K562 (cell line): ENCODE data around the gene MPL. TPM values are rescaled to one million over a fixed set of nuclear protein-coding genes. Genes with fewer than 3 reads are reported as not detected.

Source experiments
- C11orf30 ChIP-seq: fragments of 450-650 bp; IDR thresholded peaks from 2 replicates; pipeline ENCODE4 v1.6.1; 2016; ENCODE audit warnings: low read depth, mild to moderate bottlenecking
- CBFA2T3 ChIP-seq: fragments of 450-650 bp; IDR thresholded peaks from 2 replicates; pipeline ENCODE4 v1.6.1; 2017
- DNMT1 ChIP-seq: fragments of 450-650 bp; IDR thresholded peaks from 2 replicates; pipeline ENCODE4 v1.6.1; 2016; ENCODE audit warnings: antibody characterized with exemption, mild to moderate bottlenecking
- KLF10 ChIP-seq: fragments of 250-450 bp; sonication (Bioruptor Pico); IDR thresholded peaks from 2 replicates; pipeline ENCODE4 v1.6.1; 2021; ENCODE audit warnings: matching md5 sums
- LARP7 ChIP-seq: fragments of 450-650 bp; IDR thresholded peaks from 2 replicates; pipeline ENCODE4 v1.6.1; 2016
- MEF2D ChIP-seq: conservative IDR thresholded peaks from 2 replicates; pipeline ENCODE4 v1.6.1; 2016; ENCODE audit warnings: low read depth, missing genetic modification characterization, missing compliant biosample characterization
- NFE2L1 ChIP-seq: fragments of 450-650 bp; IDR thresholded peaks from 2 replicates; pipeline ENCODE4 v1.6.1; 2016; ENCODE audit warnings: missing genetic modification characterization, low read depth, mild to moderate bottlenecking, missing compliant biosample characterization, moderate library complexity, borderline replicate concordance
- NFXL1 ChIP-seq: fragments of 450-650 bp; formaldehyde crosslinking; IDR thresholded peaks from 2 replicates; pipeline ENCODE4 v1.4.0; 2021; ENCODE audit warnings: mild to moderate bottlenecking
- NR2C1 ChIP-seq, 2 experiments: fragments of 450-650 bp; IDR thresholded peaks; 2 replicates each; pipeline ENCODE4 v1.6.1; 2017; ENCODE audit warnings: mild to moderate bottlenecking in 2 of 2, antibody characterized with exemption in 1 of 2, inconsistent platforms in 1 of 2, missing compliant biosample characterization in 1 of 2, missing genetic modification characterization in 1 of 2
- SIRT6 ChIP-seq: IDR thresholded peaks from one replicate; pipeline ENCODE4 v1.6.1; 2012; ENCODE audit warnings: low read depth, mild to moderate bottlenecking, control low read depth, inconsistent platforms, low read length, moderate library complexity
- TAF9B ChIP-seq: fragments of 450-650 bp; IDR thresholded peaks from 2 replicates; pipeline ENCODE4 v1.6.1; 2018; ENCODE audit warnings: mild to moderate bottlenecking; ENCODE audit not compliant: partially characterized antibody
- ZFP1 ChIP-seq: fragments of 450-650 bp; formaldehyde crosslinking; IDR thresholded peaks from 2 replicates; pipeline ENCODE4 v1.4.0; 2020; ENCODE audit warnings: mild to moderate bottlenecking, mixed read lengths
- ZNF668 ChIP-seq: fragments of 250-450 bp; sonication (Bioruptor Pico); IDR thresholded peaks from 2 replicates; pipeline ENCODE4 v1.8.0; 2022; ENCODE audit warnings: mild to moderate bottlenecking, inconsistent platforms
- ZNF77 ChIP-seq: fragments of 250-450 bp; sonication (Bioruptor Pico); IDR thresholded peaks from 2 replicates; pipeline ENCODE4 v1.5.0; 2020
- polyA plus RNA-seq, 8 experiments: library from polyadenylated mRNA; depleted of rRNA in 4 of 8; stranded (reverse) in 5 of 8; unstranded in 3 of 8; fragments of >200 nt; fragmentation: Nextera tagmentation in 2 of 8; fragmentation: Illumina TruSeq in 1 of 8; extraction: Ambion mirVana in 2 of 8; extraction: Trizol in 1 of 8; gene quantifications; 2 replicates each; pipeline versions ENCODE4 v1.2.1 to v1.2.3, GENCODE V29; 2011 to 2014; ENCODE audit warnings: inconsistent platforms in 1 of 8, missing spikeins in 1 of 8
- total RNA-seq, 7 experiments: library from RNA; depleted of rRNA in 6 of 7; stranded (reverse); fragments of >200 nt in 6 of 7; fragmentation: Illumina TruSeq in 2 of 7; extraction: Trizol in 2 of 7; gene quantifications; 2 replicates each; pipeline versions ENCODE4 v1.2.1 to v1.2.3, GENCODE V29; 2011 to 2021; ENCODE audit warnings: low replicate concordance in 1 of 7
- TF ChIP-seq, protein P1 (sequence below): fragments of 450-650 bp; IDR thresholded peaks from 2 replicates; pipeline ENCODE4 v1.7.0; 2016; ENCODE audit warnings: borderline replicate concordance
- TF ChIP-seq, protein P2 (sequence below): fragments of 450-650 bp; formaldehyde crosslinking; IDR thresholded peaks from 2 replicates; pipeline ENCODE4 v1.4.0; 2022; ENCODE audit warnings: mild to moderate bottlenecking, moderate library complexity
- TF ChIP-seq, protein P3 (sequence below): sonication (generic); formaldehyde crosslinking; IDR thresholded peaks from 2 replicates; pipeline ENCODE4 v1.8.1; 2023; ENCODE audit warnings: mild to moderate bottlenecking, missing genetic modification reagents
- TF ChIP-seq, protein P4 (sequence below), 2 experiments: IDR thresholded peaks; 2 replicates each; pipeline ENCODE4 v1.6.1; 2012; ENCODE audit warnings: improper control_type of control experiment in 2 of 2, low read depth in 2 of 2, low read length in 2 of 2, borderline replicate concordance in 1 of 2
- TF ChIP-seq, protein P5 (sequence below): fragments of 250-450 bp; sonication (Bioruptor Pico); IDR thresholded peaks from 2 replicates; pipeline ENCODE4 v1.9.0; 2021; ENCODE audit warnings: mild to moderate bottlenecking
- TF ChIP-seq, protein P6 (sequence below): sonication (generic); formaldehyde crosslinking; IDR thresholded peaks from 2 replicates; pipeline ENCODE4 v1.9.0; 2022; ENCODE audit warnings: mild to moderate bottlenecking, missing genetic modification reagents

Gene MPL
- total and polyA plus RNA-seq, 9 of the 15 experiments (the other 6 are each of a cell fraction or from before 2014, with no cell fraction given): not detected

DNA sequence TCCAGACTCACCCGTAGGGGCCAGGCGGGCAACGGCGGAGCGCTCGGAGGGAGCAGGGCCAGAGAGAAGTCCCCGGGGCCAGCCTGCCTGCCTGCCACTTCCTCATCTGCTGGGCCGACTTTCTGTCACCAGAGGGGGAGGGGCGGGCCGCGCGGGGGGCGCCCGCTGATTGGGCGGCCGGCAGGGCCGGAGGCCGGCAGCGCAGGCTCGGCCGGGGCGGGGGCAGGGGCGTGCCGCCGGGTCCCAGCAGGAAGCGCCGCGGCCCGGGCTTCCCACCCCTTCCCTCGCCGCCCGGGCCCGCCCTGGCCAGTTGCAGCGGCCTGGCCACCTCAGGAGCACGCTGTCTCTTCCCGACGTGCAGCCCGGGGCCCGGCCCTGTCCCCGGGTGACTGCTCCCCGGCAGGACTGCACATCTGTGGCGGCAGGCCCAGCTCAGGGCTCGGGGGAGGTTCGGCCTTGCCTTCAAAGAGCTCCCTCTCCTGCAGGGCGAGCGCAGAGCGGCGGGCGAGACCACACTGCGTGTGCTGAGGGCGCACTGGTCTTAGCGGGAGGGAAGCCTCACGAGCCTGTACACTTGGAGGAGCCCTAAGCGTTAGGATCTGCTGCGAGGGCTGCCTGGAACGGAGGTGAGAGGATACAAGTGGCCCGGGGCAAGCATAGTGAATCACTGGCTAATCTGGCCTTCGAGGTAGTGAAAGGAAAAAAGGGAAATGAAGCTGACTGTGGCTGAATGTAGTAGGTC, 30.5 kb downstream of the MPL start, which contains the start of gene ELOVL1 (continued):
- no peak for TF ChIP-seq CBFA2T3
- TF ChIP-seq, protein P1, sequence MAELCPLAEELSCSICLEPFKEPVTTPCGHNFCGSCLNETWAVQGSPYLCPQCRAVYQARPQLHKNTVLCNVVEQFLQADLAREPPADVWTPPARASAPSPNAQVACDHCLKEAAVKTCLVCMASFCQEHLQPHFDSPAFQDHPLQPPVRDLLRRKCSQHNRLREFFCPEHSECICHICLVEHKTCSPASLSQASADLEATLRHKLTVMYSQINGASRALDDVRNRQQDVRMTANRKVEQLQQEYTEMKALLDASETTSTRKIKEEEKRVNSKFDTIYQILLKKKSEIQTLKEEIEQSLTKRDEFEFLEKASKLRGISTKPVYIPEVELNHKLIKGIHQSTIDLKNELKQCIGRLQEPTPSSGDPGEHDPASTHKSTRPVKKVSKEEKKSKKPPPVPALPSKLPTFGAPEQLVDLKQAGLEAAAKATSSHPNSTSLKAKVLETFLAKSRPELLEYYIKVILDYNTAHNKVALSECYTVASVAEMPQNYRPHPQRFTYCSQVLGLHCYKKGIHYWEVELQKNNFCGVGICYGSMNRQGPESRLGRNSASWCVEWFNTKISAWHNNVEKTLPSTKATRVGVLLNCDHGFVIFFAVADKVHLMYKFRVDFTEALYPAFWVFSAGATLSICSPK: no peak
- TF ChIP-seq NFXL1: no peak
- no peak for TF ChIP-seq NR2C1 (IDR thresholded peaks at IDR 0.05)
- 0 out of 2 replicates have a peak, but pooled peaks have one; percentile 6 for TF ChIP-seq NR2C1 (tag; IDR thresholded peaks at IDR 0.05)
- TF ChIP-seq, protein P2, sequence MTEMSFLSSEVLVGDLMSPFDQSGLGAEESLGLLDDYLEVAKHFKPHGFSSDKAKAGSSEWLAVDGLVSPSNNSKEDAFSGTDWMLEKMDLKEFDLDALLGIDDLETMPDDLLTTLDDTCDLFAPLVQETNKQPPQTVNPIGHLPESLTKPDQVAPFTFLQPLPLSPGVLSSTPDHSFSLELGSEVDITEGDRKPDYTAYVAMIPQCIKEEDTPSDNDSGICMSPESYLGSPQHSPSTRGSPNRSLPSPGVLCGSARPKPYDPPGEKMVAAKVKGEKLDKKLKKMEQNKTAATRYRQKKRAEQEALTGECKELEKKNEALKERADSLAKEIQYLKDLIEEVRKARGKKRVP (CRISPR knock-in tag): 0 out of 2 replicates have a peak, but pooled peaks have one; percentile 62
- TF ChIP-seq, protein P3, sequence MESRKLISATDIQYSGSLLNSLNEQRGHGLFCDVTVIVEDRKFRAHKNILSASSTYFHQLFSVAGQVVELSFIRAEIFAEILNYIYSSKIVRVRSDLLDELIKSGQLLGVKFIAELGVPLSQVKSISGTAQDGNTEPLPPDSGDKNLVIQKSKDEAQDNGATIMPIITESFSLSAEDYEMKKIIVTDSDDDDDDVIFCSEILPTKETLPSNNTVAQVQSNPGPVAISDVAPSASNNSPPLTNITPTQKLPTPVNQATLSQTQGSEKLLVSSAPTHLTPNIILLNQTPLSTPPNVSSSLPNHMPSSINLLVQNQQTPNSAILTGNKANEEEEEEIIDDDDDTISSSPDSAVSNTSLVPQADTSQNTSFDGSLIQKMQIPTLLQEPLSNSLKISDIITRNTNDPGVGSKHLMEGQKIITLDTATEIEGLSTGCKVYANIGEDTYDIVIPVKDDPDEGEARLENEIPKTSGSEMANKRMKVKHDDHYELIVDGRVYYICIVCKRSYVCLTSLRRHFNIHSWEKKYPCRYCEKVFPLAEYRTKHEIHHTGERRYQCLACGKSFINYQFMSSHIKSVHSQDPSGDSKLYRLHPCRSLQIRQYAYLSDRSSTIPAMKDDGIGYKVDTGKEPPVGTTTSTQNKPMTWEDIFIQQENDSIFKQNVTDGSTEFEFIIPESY (CRISPR knock-in tag): peak; percentile 82; the same call in 1 of the 2 replicates
- TF ChIP-seq ZNF668 (CRISPR knock-in tag): no peak
- TF ChIP-seq DNMT1: no peak
- TF ChIP-seq C11orf30: no peak
- TF ChIP-seq ZNF77 (CRISPR knock-in tag): no peak
- TF ChIP-seq, protein P4, sequence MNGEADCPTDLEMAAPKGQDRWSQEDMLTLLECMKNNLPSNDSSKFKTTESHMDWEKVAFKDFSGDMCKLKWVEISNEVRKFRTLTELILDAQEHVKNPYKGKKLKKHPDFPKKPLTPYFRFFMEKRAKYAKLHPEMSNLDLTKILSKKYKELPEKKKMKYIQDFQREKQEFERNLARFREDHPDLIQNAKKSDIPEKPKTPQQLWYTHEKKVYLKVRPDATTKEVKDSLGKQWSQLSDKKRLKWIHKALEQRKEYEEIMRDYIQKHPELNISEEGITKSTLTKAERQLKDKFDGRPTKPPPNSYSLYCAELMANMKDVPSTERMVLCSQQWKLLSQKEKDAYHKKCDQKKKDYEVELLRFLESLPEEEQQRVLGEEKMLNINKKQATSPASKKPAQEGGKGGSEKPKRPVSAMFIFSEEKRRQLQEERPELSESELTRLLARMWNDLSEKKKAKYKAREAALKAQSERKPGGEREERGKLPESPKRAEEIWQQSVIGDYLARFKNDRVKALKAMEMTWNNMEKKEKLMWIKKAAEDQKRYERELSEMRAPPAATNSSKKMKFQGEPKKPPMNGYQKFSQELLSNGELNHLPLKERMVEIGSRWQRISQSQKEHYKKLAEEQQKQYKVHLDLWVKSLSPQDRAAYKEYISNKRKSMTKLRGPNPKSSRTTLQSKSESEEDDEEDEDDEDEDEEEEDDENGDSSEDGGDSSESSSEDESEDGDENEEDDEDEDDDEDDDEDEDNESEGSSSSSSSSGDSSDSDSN (IDR thresholded peaks at IDR 0.05; ENCODE audit: borderline replicate concordance in 1 of 2, low read depth in 2 of 2, low read length in 2 of 2): peak; percentile 86 to 96; a peak in 2 of 4 replicates
- no peak for TF ChIP-seq KLF10
- TF ChIP-seq, protein P5, sequence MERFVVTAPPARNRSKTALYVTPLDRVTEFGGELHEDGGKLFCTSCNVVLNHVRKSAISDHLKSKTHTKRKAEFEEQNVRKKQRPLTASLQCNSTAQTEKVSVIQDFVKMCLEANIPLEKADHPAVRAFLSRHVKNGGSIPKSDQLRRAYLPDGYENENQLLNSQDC: no peak
- TF ChIP-seq, protein P6, sequence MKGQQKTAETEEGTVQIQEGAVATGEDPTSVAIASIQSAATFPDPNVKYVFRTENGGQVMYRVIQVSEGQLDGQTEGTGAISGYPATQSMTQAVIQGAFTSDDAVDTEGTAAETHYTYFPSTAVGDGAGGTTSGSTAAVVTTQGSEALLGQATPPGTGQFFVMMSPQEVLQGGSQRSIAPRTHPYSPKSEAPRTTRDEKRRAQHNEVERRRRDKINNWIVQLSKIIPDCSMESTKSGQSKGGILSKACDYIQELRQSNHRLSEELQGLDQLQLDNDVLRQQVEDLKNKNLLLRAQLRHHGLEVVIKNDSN (CRISPR knock-in tag): 0 out of 2 replicates have a peak, but pooled peaks have one; percentile 26
- TF ChIP-seq LARP7: no peak
- no peak for TF ChIP-seq ZFP1 (CRISPR knock-in tag)
- TF ChIP-seq NFE2L1 (tag): no peak
- TF ChIP-seq SIRT6: no peak
- peak; percentile 56 for TF ChIP-seq TAF9B
- no peak for TF ChIP-seq MEF2D (tag)
